IMR-90 (cell line): ENCODE measurements around the gene TRIM47. TPM values are rescaled to one million over a fixed set of nuclear protein-coding genes. Genes with fewer than 3 reads are reported as not detected.

Source experiments
- ATAC-seq: fragments of 200-7000 bp; cut with Tn5 transposase; 2 replicates; pipeline ENCODE4 v1.9.1; 2020; ENCODE audit warnings: low read depth, mild to moderate bottlenecking, moderate library complexity
- BruUV-seq: library from RNA; stranded (reverse); fragments of 400-500 nt; replicated peaks from 2 replicates; lab custom pipeline; 2021; lab: Mats Ljungman, UMichigan
- CTCF ChIA-PET: fragments of 300-600 bp; formaldehyde crosslinking; extraction: SDS; loops from one replicate; lab custom pipeline; 2021; ENCODE audit warnings: antibody characterized with exemption; lab: Yijun Ruan, JAX
- POLR2A ChIA-PET: fragments of 300-600 bp; sonication (Branson Sonifier 250); formaldehyde crosslinking; loops from one replicate; lab custom pipeline; 2022; ENCODE audit warnings: antibody characterized with exemption; ENCODE audit not compliant: unreplicated experiment; lab: Charles Lee
- DNase-seq: peaks from one replicate; pipeline ENCODE4 v3.0.0; 2013
- H2AFZ ChIP-seq: replicated peaks from 2 replicates; pipeline ENCODE3; 2013; ENCODE audit warnings: low read length, mild to moderate bottlenecking; ENCODE audit not compliant: poor library complexity
- H2AK5ac ChIP-seq: 2 replicates; pipeline ENCODE4 v1.6.1; 2013; ENCODE audit warnings: low read depth, low read length, inconsistent platforms
- H2AK9ac ChIP-seq: replicated peaks from 2 replicates; pipeline ENCODE3; 2013; ENCODE audit warnings: mild to moderate bottlenecking, low read depth, low read length, moderate library complexity; ENCODE audit not compliant: poor library complexity
- H2BK120ac ChIP-seq: 2 replicates; pipeline ENCODE4 v1.6.1; 2013; ENCODE audit warnings: low read depth, low read length, inconsistent platforms
- H2BK15ac ChIP-seq: 3 replicates; pipeline ENCODE4 v1.6.1; 2013; ENCODE audit warnings: low read depth, low read length, inconsistent platforms
- H2BK20ac ChIP-seq: 2 replicates; pipeline ENCODE4 v1.6.1; 2013; ENCODE audit warnings: low read depth, mild to moderate bottlenecking, inconsistent platforms, low read length, moderate library complexity
- H2BK5ac ChIP-seq: 2 replicates; pipeline ENCODE4 v1.6.1; 2013; ENCODE audit warnings: mild to moderate bottlenecking, low read depth, low read length, inconsistent platforms; ENCODE audit not compliant: poor library complexity, severe bottlenecking
- H3K14ac ChIP-seq: replicated peaks from 2 replicates; pipeline ENCODE4 v1.6.1; 2013; ENCODE audit warnings: low read depth, low read length, inconsistent platforms
- H3K18ac ChIP-seq: 2 replicates; pipeline ENCODE4 v1.6.1; 2013; ENCODE audit warnings: low read depth, low read length, control low read depth
- H3K23ac ChIP-seq: 2 replicates; pipeline ENCODE4 v1.6.1; 2013; ENCODE audit warnings: low read depth, low read length, inconsistent platforms
- H3K27ac ChIP-seq: 2 replicates; pipeline ENCODE4 v1.5.1; 2013; ENCODE audit warnings: mild to moderate bottlenecking, control low read depth, low read length; ENCODE audit not compliant: insufficient read depth
- H3K27me3 ChIP-seq: 2 replicates; pipeline ENCODE4 v1.6.1; 2013; ENCODE audit warnings: low read length; ENCODE audit not compliant: control insufficient read depth, insufficient read depth
- H3K36me3 ChIP-seq: 2 replicates; pipeline ENCODE4 v1.6.1; 2013; ENCODE audit warnings: low read length, mixed read lengths; ENCODE audit not compliant: control insufficient read depth, insufficient read depth
- H3K4ac ChIP-seq: 2 replicates; pipeline ENCODE4 v1.6.1; 2013; ENCODE audit warnings: low read depth, low read length, inconsistent platforms
- H3K4me1 ChIP-seq: 2 replicates; pipeline ENCODE4 v1.6.1; 2013; ENCODE audit warnings: low read length, mixed read lengths; ENCODE audit not compliant: control insufficient read depth, insufficient read depth
- H3K4me2 ChIP-seq: 2 replicates; pipeline ENCODE4 v1.6.1; 2013; ENCODE audit warnings: low read depth, mild to moderate bottlenecking, control low read depth, low read length, moderate library complexity
- H3K4me3 ChIP-seq: 2 replicates; pipeline ENCODE4 v1.5.1; 2013; ENCODE audit warnings: low read depth, mild to moderate bottlenecking, control low read depth, low read length, moderate library complexity; ENCODE audit not compliant: insufficient read depth
- H3K56ac ChIP-seq: 2 replicates; pipeline ENCODE4 v1.6.1; 2013; ENCODE audit warnings: low read length, inconsistent platforms; ENCODE audit not compliant: insufficient read depth; ENCODE audit errors: extremely low read depth
- H3K79me1 ChIP-seq, 2 experiments: 2 replicates each; pipeline ENCODE4 v1.6.1; 2013; ENCODE audit warnings: low read length in 2 of 2, inconsistent platforms in 1 of 2, low read depth in 1 of 2
- H3K9ac ChIP-seq: 2 replicates; pipeline ENCODE4 v1.6.1; 2013; ENCODE audit warnings: low read depth, low read length, control low read depth
- H3K9me1 ChIP-seq: 2 replicates; pipeline ENCODE4 v1.6.1; 2013; ENCODE audit warnings: low read length, inconsistent platforms; ENCODE audit not compliant: insufficient read depth
- H3K9me3 ChIP-seq: 2 replicates; pipeline ENCODE4 v1.6.1; 2013; ENCODE audit warnings: low read length; ENCODE audit not compliant: control insufficient read depth, insufficient read depth
- H4K20me1 ChIP-seq: 2 replicates; pipeline ENCODE4 v1.6.1; 2013; ENCODE audit warnings: low read length, inconsistent platforms; ENCODE audit not compliant: insufficient read depth
- H4K5ac ChIP-seq: 2 replicates; pipeline ENCODE4 v1.6.1; 2013; ENCODE audit warnings: mild to moderate bottlenecking, low read depth, low read length, control low read depth
- H4K8ac ChIP-seq, 2 experiments: 2 replicates each; pipeline ENCODE4 v1.6.1; 2013; ENCODE audit warnings: low read depth in 2 of 2, low read length in 2 of 2, control low read depth in 1 of 2, inconsistent platforms in 1 of 2
- H4K91ac ChIP-seq: 2 replicates; pipeline ENCODE4 v1.6.1; 2013; ENCODE audit warnings: low read depth, low read length, inconsistent platforms; ENCODE audit not compliant: insufficient read depth
- BHLHE40 ChIP-seq: fragments of 150-350 bp; IDR thresholded peaks from 2 replicates; pipeline ENCODE4 v1.6.1; 2016; ENCODE audit warnings: mild to moderate bottlenecking, low read depth, low read length
- CEBPB ChIP-seq: IDR thresholded peaks from 2 replicates; pipeline ENCODE4 v1.6.1; 2012; ENCODE audit warnings: low read depth, low read length, improper control_type of control experiment
- CHD1 ChIP-seq: IDR thresholded peaks from 2 replicates; pipeline ENCODE4 v1.6.1; 2012; ENCODE audit warnings: low read depth, low read length, improper control_type of control experiment
- FOS ChIP-seq: fragments of 150-350 bp; IDR thresholded peaks from 2 replicates; pipeline ENCODE4 v1.6.1; 2016; ENCODE audit warnings: low read depth, low read length
- MAFK ChIP-seq: IDR thresholded peaks from 2 replicates; pipeline ENCODE4 v1.6.1; 2012; ENCODE audit warnings: low read depth, low read length, improper control_type of control experiment
- MAZ ChIP-seq: IDR thresholded peaks from 2 replicates; pipeline ENCODE4 v1.6.1; 2012; ENCODE audit warnings: low read depth, mild to moderate bottlenecking, low read length, improper control_type of control experiment, moderate library complexity, borderline replicate concordance
- MXI1 ChIP-seq: IDR thresholded peaks from 2 replicates; pipeline ENCODE4 v1.6.1; 2012; ENCODE audit warnings: low read depth, mild to moderate bottlenecking, low read length, moderate library complexity, borderline replicate concordance
- NFE2L2 ChIP-seq: fragments of 150-350 bp; IDR thresholded peaks from 2 replicates; pipeline ENCODE4 v1.6.1; 2016; ENCODE audit warnings: low read depth, mild to moderate bottlenecking, low read length
- POLR2A ChIP-seq: IDR thresholded peaks from 2 replicates; pipeline ENCODE4 v1.6.1; 2012; ENCODE audit warnings: mild to moderate bottlenecking, low read depth, low read length
- RAD21 ChIP-seq: IDR thresholded peaks from 2 replicates; pipeline ENCODE4 v1.6.1; 2012; ENCODE audit warnings: low read length, improper control_type of control experiment
- RCOR1 ChIP-seq: IDR thresholded peaks from 2 replicates; pipeline ENCODE4 v1.6.1; 2012; ENCODE audit warnings: mild to moderate bottlenecking, low read length, improper control_type of control experiment; ENCODE audit not compliant: insufficient replicate concordance
- RFX5 ChIP-seq: IDR thresholded peaks from 2 replicates; pipeline ENCODE4 v1.8.0; 2012; ENCODE audit warnings: low read depth, mild to moderate bottlenecking, low read length, moderate library complexity
- SMC3 ChIP-seq: fragments of 150-350 bp; IDR thresholded peaks from 2 replicates; pipeline ENCODE4 v1.6.1; 2016; ENCODE audit warnings: low read depth, mild to moderate bottlenecking, antibody characterized with exemption, low read length, moderate library complexity
- WGBS, 2 experiments: methylation state at CpG; one replicate each; pipeline versions ENCODE4 v1.1.5 to v1.1.7; 2013; ENCODE audit warnings: missing lambda C conversion rate in 2 of 2; ENCODE audit not compliant: insufficient read length in 1 of 2; ENCODE audit errors: extremely low coverage in 2 of 2; 5-methylcytosine and 5-hydroxymethylcytosine counted together
- dilution Hi-C: fragments of 300-500 bp; cut with HindIII; formaldehyde crosslinking; loops from one replicate; pipeline ENCODE4 v1.14.3; 2018; ENCODE audit warnings: low sequenced_read_pairs; ENCODE audit not compliant: unreplicated experiment
- in situ Hi-C: fragments of 300-500 bp; cut with MboI; formaldehyde crosslinking; loops from 3 replicates; pipeline ENCODE4 v1.14.3; 2019; ENCODE audit warnings: low sequenced_read_pairs, inconsistent platforms, mixed read lengths
- intact Hi-C: fragments of 100-400 bp; cut with micrococcal nuclease; formaldehyde crosslinking; loops from 2 replicates; pipeline ENCODE4 v1.10.0; 2022
- polyA plus RNA-seq, 3 experiments: library from polyadenylated mRNA; depleted of rRNA; stranded (reverse); fragments of >200 nt; gene quantifications; 2 replicates each; pipeline ENCODE4 v1.2.3, GENCODE V29; 2012; ENCODE audit warnings: low replicate concordance in 1 of 3
- total RNA-seq: library from RNA; depleted of rRNA; stranded (reverse); fragments of >200 nt; gene quantifications from 2 replicates; pipeline ENCODE4 v1.2.3, GENCODE V29; 2012
- TF ChIP-seq, protein P1 (sequence below): conservative IDR thresholded peaks from 2 replicates; pipeline ENCODE4 v1.5.1; 2012; ENCODE audit warnings: mild to moderate bottlenecking, low read depth, low read length, improper control_type of control experiment
- TF ChIP-seq, protein P2 (sequence below): fragments of 150-350 bp; IDR thresholded peaks from 2 replicates; pipeline ENCODE4 v1.6.1; 2017; ENCODE audit warnings: mild to moderate bottlenecking, antibody characterized with exemption, low read length, low read depth
- TF ChIP-seq, protein P3 (sequence below): fragments of 150-350 bp; IDR thresholded peaks from 2 replicates; pipeline ENCODE4 v1.6.1; 2016; ENCODE audit warnings: low read depth, mild to moderate bottlenecking, low read length, moderate library complexity, borderline replicate concordance

TRIM47 gene
- total and polyA plus RNA-seq, 2 of the 4 experiments (the other 2 are of a cell fraction) = 1.4 to 7.5 TPM

DNA sequence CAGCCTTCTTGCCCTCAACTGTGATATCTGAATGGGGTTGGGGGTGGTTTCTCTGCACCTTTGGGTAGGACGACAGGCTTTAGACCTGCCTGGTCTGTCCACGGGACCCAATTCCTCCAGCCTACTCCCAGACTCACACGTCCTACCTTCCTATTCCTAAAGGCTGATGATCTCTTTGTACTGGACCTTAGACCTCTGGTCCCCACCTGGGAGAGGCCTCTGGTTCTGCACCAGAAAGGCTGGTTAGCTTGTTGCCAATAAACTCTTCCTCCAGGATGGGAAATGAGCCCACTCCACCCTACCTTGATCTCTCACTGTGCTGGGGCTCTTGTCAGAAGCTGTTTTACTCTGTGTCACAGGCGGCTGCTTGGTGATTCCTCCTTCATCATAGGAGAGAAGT, 48.1 kb upstream of the TRIM47 start:
- no peak overlapping the region for H3K9ac ChIP-seq
- H3K27me3 ChIP-seq = no peaks in the 10 kb centered on the region
- no peak overlapping the region for H3K18ac ChIP-seq
- no peak overlapping the region for H2BK5ac ChIP-seq
- intact Hi-C loops = no loop called here
- no peak overlapping the region for H3K4ac ChIP-seq
- dilution Hi-C loops = no loop called here
- no peaks in the 10 kb centered on the region for H3K4me1 ChIP-seq
- H3K14ac ChIP-seq = no peak overlapping the region
- H4K8ac ChIP-seq = no peak overlapping the region
- no peak overlapping the region for H2AK5ac ChIP-seq
- ATAC-seq = no peak
- in situ Hi-C loops = no loop called here
- ChIA-PET CTCF (no interaction called here), POLR2A (no interaction called here)
- H3K9me1 ChIP-seq = peaks cover 5% of the 10 kb centered on the region; the same call in 1 of the 2 replicates
- H2BK120ac ChIP-seq = no peak overlapping the region
- WGBS, 2 experiments = 83% methylated on average over 1 of the region's 4 CpGs; no CpG with 5 or more reads in 1 of the 2 experiments
- peaks cover 12% of the 10 kb centered on the region for H3K36me3 ChIP-seq
- no peak overlapping the region for H3K56ac ChIP-seq
- H3K4me2 ChIP-seq = no peak overlapping the region
- no peaks in the 10 kb centered on the region for H3K79me1 ChIP-seq
- H2AFZ ChIP-seq = no peak overlapping the region
- no peak overlapping the region for H2AK9ac ChIP-seq
- DNase-seq = no peak
- no peak overlapping the region for H4K5ac ChIP-seq
- no TSS peak for BruUV-seq
- H4K20me1 ChIP-seq = no peaks in the 10 kb centered on the region; the same call in 1 of the 2 replicates
- H3K23ac ChIP-seq = no peak overlapping the region
- no peak overlapping the region for H3K4me3 ChIP-seq
- TF ChIP-seq SMC3 (no peak), CEBPB (no peak), RAD21 (no peak), MAZ (no peak), MAFK (no peak), NFE2L2 (no peak), POLR2A (no peak), FOS (no peak), MXI1 (no peak), RCOR1 (no peak), CHD1 (no peak), BHLHE40 (no peak), RFX5 (no peak)
- TF ChIP-seq, protein P1, sequence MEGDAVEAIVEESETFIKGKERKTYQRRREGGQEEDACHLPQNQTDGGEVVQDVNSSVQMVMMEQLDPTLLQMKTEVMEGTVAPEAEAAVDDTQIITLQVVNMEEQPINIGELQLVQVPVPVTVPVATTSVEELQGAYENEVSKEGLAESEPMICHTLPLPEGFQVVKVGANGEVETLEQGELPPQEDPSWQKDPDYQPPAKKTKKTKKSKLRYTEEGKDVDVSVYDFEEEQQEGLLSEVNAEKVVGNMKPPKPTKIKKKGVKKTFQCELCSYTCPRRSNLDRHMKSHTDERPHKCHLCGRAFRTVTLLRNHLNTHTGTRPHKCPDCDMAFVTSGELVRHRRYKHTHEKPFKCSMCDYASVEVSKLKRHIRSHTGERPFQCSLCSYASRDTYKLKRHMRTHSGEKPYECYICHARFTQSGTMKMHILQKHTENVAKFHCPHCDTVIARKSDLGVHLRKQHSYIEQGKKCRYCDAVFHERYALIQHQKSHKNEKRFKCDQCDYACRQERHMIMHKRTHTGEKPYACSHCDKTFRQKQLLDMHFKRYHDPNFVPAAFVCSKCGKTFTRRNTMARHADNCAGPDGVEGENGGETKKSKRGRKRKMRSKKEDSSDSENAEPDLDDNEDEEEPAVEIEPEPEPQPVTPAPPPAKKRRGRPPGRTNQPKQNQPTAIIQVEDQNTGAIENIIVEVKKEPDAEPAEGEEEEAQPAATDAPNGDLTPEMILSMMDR = no peak
- TF ChIP-seq, protein P2, sequence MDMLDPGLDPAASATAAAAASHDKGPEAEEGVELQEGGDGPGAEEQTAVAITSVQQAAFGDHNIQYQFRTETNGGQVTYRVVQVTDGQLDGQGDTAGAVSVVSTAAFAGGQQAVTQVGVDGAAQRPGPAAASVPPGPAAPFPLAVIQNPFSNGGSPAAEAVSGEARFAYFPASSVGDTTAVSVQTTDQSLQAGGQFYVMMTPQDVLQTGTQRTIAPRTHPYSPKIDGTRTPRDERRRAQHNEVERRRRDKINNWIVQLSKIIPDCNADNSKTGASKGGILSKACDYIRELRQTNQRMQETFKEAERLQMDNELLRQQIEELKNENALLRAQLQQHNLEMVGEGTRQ = no peak
- TF ChIP-seq, protein P3, sequence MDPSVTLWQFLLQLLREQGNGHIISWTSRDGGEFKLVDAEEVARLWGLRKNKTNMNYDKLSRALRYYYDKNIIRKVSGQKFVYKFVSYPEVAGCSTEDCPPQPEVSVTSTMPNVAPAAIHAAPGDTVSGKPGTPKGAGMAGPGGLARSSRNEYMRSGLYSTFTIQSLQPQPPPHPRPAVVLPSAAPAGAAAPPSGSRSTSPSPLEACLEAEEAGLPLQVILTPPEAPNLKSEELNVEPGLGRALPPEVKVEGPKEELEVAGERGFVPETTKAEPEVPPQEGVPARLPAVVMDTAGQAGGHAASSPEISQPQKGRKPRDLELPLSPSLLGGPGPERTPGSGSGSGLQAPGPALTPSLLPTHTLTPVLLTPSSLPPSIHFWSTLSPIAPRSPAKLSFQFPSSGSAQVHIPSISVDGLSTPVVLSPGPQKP = no peak
- H3K27ac ChIP-seq = no peak overlapping the region
- H3K9me3 ChIP-seq = no peaks in the 10 kb centered on the region
- H2BK20ac ChIP-seq = no peak overlapping the region
- no peak overlapping the region for H2BK15ac ChIP-seq
- no peak overlapping the region for H4K91ac ChIP-seq
